Nephron progenitor cell (in vitro differentiated cells): ENCODE data around the gene LGALS8.
A peak's percentile ranks its signal among the peaks of the same experiment; 100 is the strongest.

Source experiments
- DNase-seq: peaks from one replicate; pipeline ENCODE4 v3.0.0; 2021
- H3K27ac Mint-ChIP-seq: 2 replicates; pipeline ENCODE4 v1.8.0; 2021; ENCODE audit warnings: mild to moderate bottlenecking, moderate library complexity, mixed read lengths
- H3K27me3 Mint-ChIP-seq: 2 replicates; pipeline ENCODE4 v1.8.0; 2021; ENCODE audit warnings: mild to moderate bottlenecking, low read depth, mixed read lengths; ENCODE audit not compliant: poor library complexity
- H3K36me3 Mint-ChIP-seq: 2 replicates; pipeline ENCODE4 v1.8.0; 2021; ENCODE audit warnings: low read depth, mixed read lengths
- H3K4me1 Mint-ChIP-seq: 2 replicates; pipeline ENCODE4 v1.8.0; 2021; ENCODE audit warnings: mixed read lengths
- H3K4me3 Mint-ChIP-seq: 2 replicates; pipeline ENCODE4 v1.8.0; 2021; ENCODE audit warnings: mild to moderate bottlenecking, moderate library complexity, mixed read lengths
- H3K9me3 Mint-ChIP-seq: 2 replicates; pipeline ENCODE4 v1.8.0; 2021; ENCODE audit warnings: mild to moderate bottlenecking, moderate library complexity, mixed read lengths
- CTCF ChIP-seq: fragments of 200-600 bp; sonication (generic); IDR thresholded peaks from 2 replicates; pipeline ENCODE4 v1.5.0; 2021; ENCODE audit warnings: antibody characterized with exemption

The LGALS8 gene

GRCh38 chr1:236522937-236523703 lies 662 bp upstream of the LGALS8 start:
- peak overlapping the region; percentile 89 for H3K4me3 Mint-ChIP-seq
- H3K4me1 Mint-ChIP-seq: peaks cover 32% of the 10 kb centered on the region
- H3K9me3 Mint-ChIP-seq: no peaks in the 10 kb centered on the region
- H3K36me3 Mint-ChIP-seq: peaks cover 15% of the 10 kb centered on the region
- no peak overlapping the region for H3K27ac Mint-ChIP-seq
- TF ChIP-seq CTCF: no peak
- DNase-seq: no peak
- peaks cover 2% of the 10 kb centered on the region for H3K27me3 Mint-ChIP-seq

DNA sequence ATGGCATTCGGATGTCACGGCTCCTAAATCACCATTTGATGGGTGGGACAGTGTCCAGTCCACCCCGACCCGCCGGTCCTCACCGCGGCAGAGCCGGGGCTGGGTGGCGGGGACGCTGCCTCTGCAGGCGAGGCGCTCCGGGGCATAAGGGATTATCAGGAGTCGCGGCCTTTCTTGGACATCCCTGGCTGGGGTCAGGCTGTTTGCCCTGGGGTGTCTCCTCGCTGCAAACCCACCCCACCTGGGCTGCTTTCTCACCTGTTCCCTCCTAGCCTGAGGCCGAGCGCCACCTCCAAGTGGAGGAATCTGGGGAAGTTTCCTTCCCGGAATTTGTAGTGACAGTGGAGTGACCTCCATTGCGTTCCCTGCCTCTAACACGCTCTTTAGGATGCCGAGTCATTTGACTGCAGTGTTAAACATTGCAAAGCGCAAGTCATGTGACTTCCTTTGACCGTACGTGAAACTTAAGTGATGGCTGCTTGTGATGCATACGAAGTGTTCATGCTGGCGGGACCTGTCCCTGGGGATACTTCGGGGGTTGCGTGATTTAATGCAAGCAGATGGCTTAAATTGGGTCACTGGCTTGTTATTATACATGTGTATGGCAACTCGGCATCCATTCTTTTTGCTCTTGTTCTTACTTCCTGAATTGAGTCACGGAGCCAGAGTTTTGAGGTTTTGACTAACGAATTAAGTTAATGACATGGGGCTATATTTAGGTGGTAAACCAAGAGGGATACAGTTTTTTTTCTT lies 536 bp downstream of the LGALS8 start:
- Mint-ChIP-seq H3K4me3 (peak overlapping the region; percentile 89), H3K27ac (peak overlapping the region; percentile 17), H3K27me3 (no peaks in the 10 kb centered on the region), H3K9me3 (no peaks in the 10 kb centered on the region), H3K36me3 (peaks cover 15% of the 10 kb centered on the region), H3K4me1 (peaks cover 32% of the 10 kb centered on the region)
- TF ChIP-seq CTCF: no peak
- peak; percentile 60 for DNase-seq

- H3K9me3 Mint-ChIP-seq: no peaks in the 10 kb centered on the region
- TF ChIP-seq CTCF: no peak
- H3K4me1 Mint-ChIP-seq: peaks cover 32% of the 10 kb centered on the region
- peak overlapping the region; percentile 89 for H3K4me3 Mint-ChIP-seq
- H3K27me3 Mint-ChIP-seq: no peaks in the 10 kb centered on the region
- H3K27ac Mint-ChIP-seq: peak overlapping the region; percentile 17
- peaks cover 15% of the 10 kb centered on the region for H3K36me3 Mint-ChIP-seq
- DNase-seq: no peak
Measured at GRCh38 chr1:236524895-236525184, 1.1 kb downstream of the LGALS8 start.

- H3K4me3 Mint-ChIP-seq: no peak overlapping the region
- H3K4me1 Mint-ChIP-seq: peaks cover 32% of the 10 kb centered on the region
- peaks cover 15% of the 10 kb centered on the region for H3K36me3 Mint-ChIP-seq
- peak overlapping the region; percentile 8 for H3K27ac Mint-ChIP-seq
- H3K9me3 Mint-ChIP-seq: no peaks in the 10 kb centered on the region
- DNase-seq: no peak
- no peak for TF ChIP-seq CTCF
- no peaks in the 10 kb centered on the region for H3K27me3 Mint-ChIP-seq
Measured at GRCh38 chr1:236526079-236526478, 2.3 kb downstream of the LGALS8 start.

DNA sequence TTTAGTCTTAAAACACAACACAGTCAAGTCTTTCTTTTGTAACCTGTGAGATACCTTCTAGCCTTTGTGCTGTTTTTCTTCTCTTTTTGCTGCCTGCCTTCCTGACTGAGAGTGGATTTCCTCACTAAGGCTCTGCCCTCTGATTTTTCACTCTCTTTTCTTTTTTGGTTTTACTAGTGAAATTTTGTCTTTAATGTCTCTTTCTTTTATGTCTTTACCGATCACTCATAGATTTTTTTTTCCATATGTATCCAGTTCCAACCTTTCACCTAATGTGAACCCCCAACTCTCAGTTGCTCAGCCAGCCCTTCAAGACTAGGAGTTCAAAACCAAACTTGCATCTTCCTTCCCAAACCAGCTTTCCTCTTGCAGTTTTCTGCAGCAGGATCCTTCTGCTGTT lies 6.5 kb downstream of the LGALS8 start:
- Mint-ChIP-seq H3K4me3 (no peak overlapping the region), H3K9me3 (no peaks in the 10 kb centered on the region), H3K36me3 (peaks cover 30% of the 10 kb centered on the region), H3K27ac (peak overlapping the region; percentile 49), H3K27me3 (peaks cover 3% of the 10 kb centered on the region), H3K4me1 (peaks cover 32% of the 10 kb centered on the region)
- DNase-seq: no peak
- no peak for TF ChIP-seq CTCF
